ENCODE data around the gene SMIM5. TPM values are rescaled to one million over a fixed set of nuclear protein-coding genes. Genes with fewer than 3 reads are reported as not detected.

Gene SMIM5
- total RNA-seq, 1 donor from 2014 or later, result 0.14 TPM

- H3K27me3 Mint-ChIP-seq, result no peaks in the 10 kb centered on the region
- no peak overlapping the region for H3K27ac Mint-ChIP-seq
- DNase-seq, result no peak
- no peak overlapping the region for H3K4me3 Mint-ChIP-seq
- no peaks in the 10 kb centered on the region for H3K9me3 Mint-ChIP-seq
- intact Hi-C loops (cut with micrococcal nuclease), result no loop called here
- H3K36me3 Mint-ChIP-seq (ENCODE audit: low read depth), result no peaks in the 10 kb centered on the region
- no peaks in the 10 kb centered on the region for H3K4me1 Mint-ChIP-seq
Observed at GRCh38 chr17:75612906-75613626, 20.2 kb upstream of the SMIM5 start.

- no peak for DNase-seq
- H3K27me3 Mint-ChIP-seq, result no peaks in the 10 kb centered on the region
- no peak overlapping the region for H3K4me3 Mint-ChIP-seq
- no peak overlapping the region for H3K27ac Mint-ChIP-seq
- no peaks in the 10 kb centered on the region for H3K4me1 Mint-ChIP-seq
- no peaks in the 10 kb centered on the region for H3K9me3 Mint-ChIP-seq
- no peaks in the 10 kb centered on the region for H3K36me3 Mint-ChIP-seq (ENCODE audit: low read depth)
- intact Hi-C loops (cut with micrococcal nuclease), result no loop called here
Observed at GRCh38 chr17:75614006-75614405, 19.2 kb upstream of the SMIM5 start.

GRCh38 chr17:75614556-75615270 lies 18.5 kb upstream of the SMIM5 start:
- H3K27ac Mint-ChIP-seq, result no peak overlapping the region
- H3K9me3 Mint-ChIP-seq, result no peaks in the 10 kb centered on the region
- intact Hi-C loops (cut with micrococcal nuclease), result no loop called here
- H3K4me3 Mint-ChIP-seq, result no peak overlapping the region
- no peaks in the 10 kb centered on the region for H3K36me3 Mint-ChIP-seq (ENCODE audit: low read depth)
- no peak for DNase-seq
- H3K27me3 Mint-ChIP-seq, result no peaks in the 10 kb centered on the region
- H3K4me1 Mint-ChIP-seq, result no peaks in the 10 kb centered on the region

GRCh38 chr17:75615301-75615700 lies 17.9 kb upstream of the SMIM5 start:
- H3K9me3 Mint-ChIP-seq, result no peaks in the 10 kb centered on the region
- H3K4me3 Mint-ChIP-seq, result no peak overlapping the region
- intact Hi-C loops (cut with micrococcal nuclease), result no loop called here
- H3K27me3 Mint-ChIP-seq, result no peaks in the 10 kb centered on the region
- DNase-seq, result no peak
- H3K36me3 Mint-ChIP-seq (ENCODE audit: low read depth), result no peaks in the 10 kb centered on the region
- H3K27ac Mint-ChIP-seq, result no peak overlapping the region
- no peaks in the 10 kb centered on the region for H3K4me1 Mint-ChIP-seq

- H3K4me1 Mint-ChIP-seq, result no peaks in the 10 kb centered on the region
- intact Hi-C loops (cut with micrococcal nuclease), result no loop called here
- H3K27ac Mint-ChIP-seq, result no peak overlapping the region
- H3K27me3 Mint-ChIP-seq, result no peaks in the 10 kb centered on the region
- H3K9me3 Mint-ChIP-seq, result no peaks in the 10 kb centered on the region
- no peak for DNase-seq
- H3K4me3 Mint-ChIP-seq, result no peak overlapping the region
- no peaks in the 10 kb centered on the region for H3K36me3 Mint-ChIP-seq (ENCODE audit: low read depth)
Observed at GRCh38 chr17:75616521-75617122, 16.6 kb upstream of the SMIM5 start.

GRCh38 chr17:75617218-75617617 lies 16.0 kb upstream of the SMIM5 start:
- Mint-ChIP-seq H3K27ac (no peak overlapping the region), H3K36me3 (ENCODE audit: low read depth) (no peaks in the 10 kb centered on the region), H3K27me3 (no peaks in the 10 kb centered on the region), H3K4me3 (no peak overlapping the region), H3K4me1 (no peaks in the 10 kb centered on the region), H3K9me3 (no peaks in the 10 kb centered on the region)
- DNase-seq, result no peak
- intact Hi-C loops (cut with micrococcal nuclease), result no loop called here

GRCh38 chr17:75617675-75618074 lies 15.6 kb upstream of the SMIM5 start:
- H3K27ac Mint-ChIP-seq, result no peak overlapping the region

GRCh38 chr17:75619506-75620431 lies 13.5 kb upstream of the SMIM5 start:
- Mint-ChIP-seq H3K27me3 (no peaks in the 10 kb centered on the region), H3K4me1 (no peaks in the 10 kb centered on the region), H3K9me3 (no peaks in the 10 kb centered on the region), H3K27ac (no peak overlapping the region), H3K4me3 (no peak overlapping the region), H3K36me3 (ENCODE audit: low read depth) (no peaks in the 10 kb centered on the region)
- intact Hi-C loops (cut with micrococcal nuclease), result no loop called here
- peak; percentile 74 for DNase-seq

More at GRCh38 chr17:75617675-75618074, 15.6 kb upstream of the SMIM5 start:
- Mint-ChIP-seq H3K9me3 (no peaks in the 10 kb centered on the region), H3K4me1 (no peaks in the 10 kb centered on the region), H3K4me3 (no peak overlapping the region), H3K27me3 (no peaks in the 10 kb centered on the region), H3K36me3 (ENCODE audit: low read depth) (no peaks in the 10 kb centered on the region)
- intact Hi-C loops (cut with micrococcal nuclease), result no loop called here
- no peak for DNase-seq

GRCh38 chr17:75621489-75621888 lies 11.7 kb upstream of the SMIM5 start:
- Mint-ChIP-seq H3K27me3 (no peaks in the 10 kb centered on the region), H3K9me3 (no peaks in the 10 kb centered on the region), H3K27ac (no peak overlapping the region), H3K36me3 (ENCODE audit: low read depth) (no peaks in the 10 kb centered on the region), H3K4me3 (no peak overlapping the region), H3K4me1 (no peaks in the 10 kb centered on the region)
- no peak for DNase-seq
- intact Hi-C loops (cut with micrococcal nuclease), result no loop called here

- intact Hi-C loops (cut with micrococcal nuclease), result no loop called here
- no peak overlapping the region for H3K27ac Mint-ChIP-seq
- no peaks in the 10 kb centered on the region for H3K36me3 Mint-ChIP-seq (ENCODE audit: low read depth)
- H3K27me3 Mint-ChIP-seq, result no peaks in the 10 kb centered on the region
- no peaks in the 10 kb centered on the region for H3K9me3 Mint-ChIP-seq
- H3K4me1 Mint-ChIP-seq, result no peaks in the 10 kb centered on the region
- H3K4me3 Mint-ChIP-seq, result no peak overlapping the region
- no peak for DNase-seq
Observed at GRCh38 chr17:75622076-75622475, 11.2 kb upstream of the SMIM5 start.

- intact Hi-C loops (cut with micrococcal nuclease), result no loop called here
- no peaks in the 10 kb centered on the region for H3K4me1 Mint-ChIP-seq
Observed at GRCh38 chr17:75622771-75623273, 10.4 kb upstream of the SMIM5 start.

GRCh38 chr17:75623386-75623785 lies 9.8 kb upstream of the SMIM5 start:
- H3K4me1 Mint-ChIP-seq, result no peaks in the 10 kb centered on the region
- H3K27ac Mint-ChIP-seq, result no peak overlapping the region
- no peak overlapping the region for H3K4me3 Mint-ChIP-seq
- H3K36me3 Mint-ChIP-seq (ENCODE audit: low read depth), result no peaks in the 10 kb centered on the region
- DNase-seq, result no peak
- H3K9me3 Mint-ChIP-seq, result no peaks in the 10 kb centered on the region
- intact Hi-C loops (cut with micrococcal nuclease), result no loop called here
- H3K27me3 Mint-ChIP-seq, result no peaks in the 10 kb centered on the region

More at GRCh38 chr17:75622771-75623273, 10.4 kb upstream of the SMIM5 start:
- H3K27ac Mint-ChIP-seq, result no peak overlapping the region
- H3K9me3 Mint-ChIP-seq, result no peaks in the 10 kb centered on the region
- no peaks in the 10 kb centered on the region for H3K36me3 Mint-ChIP-seq (ENCODE audit: low read depth)
- DNase-seq, result no peak
- no peaks in the 10 kb centered on the region for H3K27me3 Mint-ChIP-seq
- no peak overlapping the region for H3K4me3 Mint-ChIP-seq

GRCh38 chr17:75624021-75624420 lies 9.2 kb upstream of the SMIM5 start:
- Mint-ChIP-seq H3K4me1 (no peaks in the 10 kb centered on the region), H3K27me3 (no peaks in the 10 kb centered on the region), H3K27ac (no peak overlapping the region), H3K36me3 (ENCODE audit: low read depth) (no peaks in the 10 kb centered on the region), H3K9me3 (no peaks in the 10 kb centered on the region), H3K4me3 (no peak overlapping the region)
- DNase-seq, result no peak
- intact Hi-C loops (cut with micrococcal nuclease), result no loop called here
